Stimulated activated naive B cell treated with anti-CD40 and anti-IgM and Interleukin-4, amounts not matched to agents 10 μg/mL and 1 μg/mL and 100 μg/mL, for 72 hours (primary cell): Measurements from ENCODE around the gene GLUD2.
"Not testable (repeated sequence)": the region's sequence is repeated elsewhere in the genome, so short reads cannot be mapped to it uniquely, and the experiment has no call there.

Experiments
- ATAC-seq, 2 donors: fragments of 150-1000 bp; cut with Tn5 transposase; replicated peaks; 2 replicates each; pipeline ENCODE4 v1.10.0; 2021; ENCODE audit warnings: moderate library complexity in 1 of 2
- DNase-seq: peaks from one replicate; pipeline ENCODE4 v3.0.0; 2021
- H3K27ac Mint-ChIP-seq: one replicate; pipeline ENCODE4 v1.8.0; 2022; ENCODE audit warnings: mild to moderate bottlenecking, mixed read lengths
- H3K27me3 Mint-ChIP-seq, 2 donors: one replicate each; pipeline ENCODE4 v1.8.0; 2022; ENCODE audit warnings: mixed read lengths in 2 of 2
- H3K36me3 Mint-ChIP-seq, 2 donors: one replicate each; pipeline ENCODE4 v1.8.0; 2022; ENCODE audit warnings: mixed read lengths in 2 of 2, mild to moderate bottlenecking in 1 of 2
- H3K4me1 Mint-ChIP-seq, 2 donors: one replicate each; pipeline ENCODE4 v1.8.0; 2022; ENCODE audit warnings: mixed read lengths in 2 of 2, mild to moderate bottlenecking in 1 of 2
- H3K4me3 Mint-ChIP-seq, 2 donors: one replicate each; pipeline ENCODE4 v1.8.0; 2022; ENCODE audit warnings: mild to moderate bottlenecking in 2 of 2, mixed read lengths in 2 of 2, moderate library complexity in 1 of 2
- H3K9me3 Mint-ChIP-seq, 2 donors: one replicate each; pipeline ENCODE4 v1.8.0; 2022; ENCODE audit warnings: mixed read lengths in 2 of 2, mild to moderate bottlenecking in 1 of 2

Gene GLUD2

DNA sequence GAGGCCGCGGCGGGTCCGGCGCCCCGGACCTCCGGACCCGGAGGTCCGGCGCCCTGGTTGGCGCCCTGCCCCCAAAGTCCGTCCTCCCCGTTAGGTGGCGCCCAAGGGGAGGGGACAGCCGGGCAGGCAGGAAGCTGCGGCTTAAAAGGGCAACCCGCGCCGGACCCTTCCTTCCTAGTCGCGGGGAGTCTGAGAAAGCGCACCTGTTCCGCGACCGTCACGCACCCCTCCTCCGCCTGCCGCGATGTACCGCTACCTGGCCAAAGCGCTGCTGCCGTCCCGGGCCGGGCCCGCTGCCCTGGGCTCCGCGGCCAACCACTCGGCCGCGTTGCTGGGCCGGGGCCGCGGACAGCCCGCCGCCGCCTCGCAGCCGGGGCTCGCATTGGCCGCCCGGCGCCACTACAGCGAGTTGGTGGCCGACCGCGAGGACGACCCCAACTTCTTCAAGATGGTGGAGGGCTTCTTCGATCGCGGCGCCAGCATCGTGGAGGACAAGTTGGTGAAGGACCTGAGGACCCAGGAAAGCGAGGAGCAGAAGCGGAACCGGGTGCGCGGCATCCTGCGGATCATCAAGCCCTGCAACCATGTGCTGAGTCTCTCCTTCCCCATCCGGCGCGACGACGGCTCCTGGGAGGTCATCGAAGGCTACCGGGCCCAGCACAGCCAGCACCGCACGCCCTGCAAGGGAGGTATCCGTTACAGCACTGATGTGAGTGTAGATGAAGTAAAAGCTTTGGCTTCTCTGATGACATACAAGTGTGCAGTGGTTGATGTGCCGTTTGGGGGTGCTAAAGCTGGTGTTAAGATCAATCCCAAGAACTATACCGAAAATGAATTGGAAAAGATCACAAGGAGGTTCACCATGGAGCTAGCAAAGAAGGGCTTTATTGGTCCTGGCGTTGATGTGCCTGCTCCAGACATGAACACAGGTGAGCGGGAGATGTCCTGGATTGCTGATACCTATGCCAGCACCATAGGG, at the start of gene GLUD2:
Gene GLUD2 (plus strand): TSS at position 170 of the 979 bp plus-strand sequence. CDS start 75 bp downstream, at position 245.
- ATAC-seq: peak; percentile 48 to 67
- H3K27me3 Mint-ChIP-seq: peaks cover 18 to 20% of the 10 kb centered on the region in 2 donors
- H3K4me1 Mint-ChIP-seq, H3K4me3 Mint-ChIP-seq, H3K36me3 Mint-ChIP-seq, H3K9me3 Mint-ChIP-seq, DNase-seq, H3K27ac Mint-ChIP-seq: not testable (repeated sequence)

DNA sequence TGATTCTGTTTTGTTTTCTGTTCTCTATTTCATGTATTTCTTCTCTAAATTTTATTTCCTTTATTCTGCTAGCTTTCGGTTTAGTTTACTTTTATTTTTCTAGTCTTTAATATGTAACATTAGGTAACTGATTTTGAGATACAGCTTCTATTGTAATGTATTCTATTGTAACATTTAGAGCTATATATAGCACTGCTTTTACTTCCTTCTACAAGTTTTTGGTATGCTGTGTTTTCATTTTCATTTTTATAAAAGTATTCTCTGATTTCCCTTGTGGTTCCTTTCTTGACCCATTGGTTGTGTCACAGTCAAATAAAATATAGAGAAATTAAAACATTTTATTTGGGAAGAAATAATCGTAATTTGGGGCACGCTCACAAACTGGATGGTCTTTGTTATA, 48.0 kb upstream of the GLUD2 start:
- Mint-ChIP-seq H3K9me3 (peaks cover 0 to 3% of the 10 kb centered on the region in 2 donors), H3K4me3 (peak overlapping the region in 1 of 2 donors; percentile 15), H3K27me3 (no peaks in the 10 kb centered on the region), H3K36me3 (no peaks in the 10 kb centered on the region), H3K4me1 (peaks cover 0 to 18% of the 10 kb centered on the region in 2 donors), H3K27ac (no peak overlapping the region)
- DNase-seq (no peak), ATAC-seq (no peak)

DNA sequence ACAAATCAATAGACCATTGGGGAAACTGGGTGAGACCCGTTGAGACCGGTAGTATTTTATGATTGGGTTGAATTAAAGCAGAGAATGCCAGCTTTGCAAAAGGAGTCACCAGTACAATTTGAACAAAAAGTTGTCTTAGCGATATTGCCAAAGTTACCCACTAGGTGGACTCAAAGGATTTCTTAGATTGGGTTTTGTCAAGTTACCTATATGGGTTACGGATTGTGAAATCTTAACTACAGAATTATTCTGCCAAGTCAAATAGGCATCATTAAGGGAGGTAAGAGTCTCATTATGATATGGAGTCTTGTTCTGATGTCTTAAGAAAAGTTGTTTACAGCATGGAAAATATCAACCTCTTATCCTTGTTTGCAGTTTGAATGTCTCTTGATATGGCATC, 46.8 kb upstream of the GLUD2 start:
- no peak for ATAC-seq
- no peaks in the 10 kb centered on the region for H3K27me3 Mint-ChIP-seq
- H3K36me3 Mint-ChIP-seq: no peaks in the 10 kb centered on the region

DNA sequence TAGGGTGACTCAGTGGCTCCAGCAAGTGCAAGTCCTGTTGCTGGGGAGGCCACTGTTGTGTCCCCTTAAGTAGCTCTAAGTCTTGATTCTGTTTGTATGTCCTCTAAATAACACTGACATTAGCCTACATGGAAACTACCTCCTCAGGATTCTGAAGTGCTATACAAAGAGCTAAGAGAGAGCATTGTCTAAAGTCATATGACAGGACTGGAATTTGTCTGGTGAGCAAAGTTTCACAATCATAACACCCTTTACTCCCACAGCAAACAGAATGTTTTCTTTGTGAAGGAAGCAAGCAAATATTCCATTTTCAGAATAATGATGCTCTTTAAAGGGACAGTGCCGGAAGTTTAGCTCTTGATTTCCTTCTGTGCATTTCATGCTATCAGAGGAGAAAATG, 38.5 kb upstream of the GLUD2 start:
- H3K4me1 Mint-ChIP-seq: no peaks in the 10 kb centered on the region
- ATAC-seq (no peak), DNase-seq (no peak)
- no peak overlapping the region for H3K27ac Mint-ChIP-seq
- H3K27me3 Mint-ChIP-seq: peaks cover 5 to 9% of the 10 kb centered on the region in 2 donors
- H3K9me3 Mint-ChIP-seq: peaks cover 0 to 4% of the 10 kb centered on the region in 2 donors
- H3K4me3 Mint-ChIP-seq: no peak overlapping the region
- H3K36me3 Mint-ChIP-seq: no peaks in the 10 kb centered on the region

More for the DNA sequence above, 46.8 kb upstream of the GLUD2 start:
- no peak for DNase-seq
- no peaks in the 10 kb centered on the region for H3K9me3 Mint-ChIP-seq
- H3K27ac Mint-ChIP-seq: no peak overlapping the region
- peaks cover 0 to 18% of the 10 kb centered on the region in 2 donors for H3K4me1 Mint-ChIP-seq
- H3K4me3 Mint-ChIP-seq: no peak overlapping the region

DNA sequence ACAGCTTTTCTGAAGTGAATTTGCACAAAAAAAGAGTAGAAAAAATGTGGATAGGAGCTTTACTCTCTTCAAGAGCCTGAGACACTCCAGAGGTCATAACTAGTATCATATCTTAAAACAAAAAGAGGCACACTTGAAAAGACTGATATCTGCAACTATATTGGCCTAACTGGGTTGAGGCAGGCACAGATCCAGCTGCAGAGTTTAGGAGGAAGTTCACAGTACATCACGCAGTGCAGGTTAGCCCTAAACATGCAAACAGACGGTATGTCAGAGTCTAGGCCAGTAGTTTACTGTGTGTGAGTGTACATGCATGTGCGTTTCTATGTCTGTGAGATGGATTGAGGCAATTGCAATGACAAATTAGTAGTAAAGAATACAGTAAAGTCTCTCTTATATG, 37.6 kb upstream of the GLUD2 start:
- Mint-ChIP-seq H3K27ac (no peak overlapping the region), H3K9me3 (peaks cover 3 to 4% of the 10 kb centered on the region in 2 donors), H3K27me3 (peaks cover 9 to 12% of the 10 kb centered on the region in 2 donors), H3K4me1 (no peaks in the 10 kb centered on the region), H3K4me3 (no peak overlapping the region), H3K36me3 (no peaks in the 10 kb centered on the region)
- ATAC-seq (no peak), DNase-seq (no peak)

DNA sequence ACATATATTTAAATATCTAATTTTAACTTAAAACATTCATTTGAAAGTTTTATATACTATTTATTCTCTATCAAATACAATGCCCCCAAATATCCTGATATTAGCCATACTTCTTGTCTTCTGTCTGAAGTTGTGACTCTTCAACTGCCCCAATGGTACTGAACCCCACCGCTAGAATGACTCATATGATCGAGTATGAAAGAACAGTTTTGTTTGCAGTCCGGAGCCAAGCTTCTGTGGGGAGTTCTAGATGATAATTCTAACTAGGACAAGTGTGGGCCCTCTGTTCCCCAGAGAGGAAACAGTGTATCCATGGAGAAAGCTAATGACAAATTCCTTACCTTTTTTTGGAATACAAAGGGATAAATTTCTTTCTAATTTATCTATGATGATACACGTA, 37.2 kb upstream of the GLUD2 start:
- Mint-ChIP-seq H3K27ac (no peak overlapping the region), H3K27me3 (peaks cover 9 to 13% of the 10 kb centered on the region in 2 donors), H3K9me3 (peaks cover 4 to 5% of the 10 kb centered on the region in 2 donors), H3K4me1 (no peaks in the 10 kb centered on the region), H3K4me3 (no peak overlapping the region), H3K36me3 (no peaks in the 10 kb centered on the region)
- DNase-seq (no peak), ATAC-seq (no peak)

DNA sequence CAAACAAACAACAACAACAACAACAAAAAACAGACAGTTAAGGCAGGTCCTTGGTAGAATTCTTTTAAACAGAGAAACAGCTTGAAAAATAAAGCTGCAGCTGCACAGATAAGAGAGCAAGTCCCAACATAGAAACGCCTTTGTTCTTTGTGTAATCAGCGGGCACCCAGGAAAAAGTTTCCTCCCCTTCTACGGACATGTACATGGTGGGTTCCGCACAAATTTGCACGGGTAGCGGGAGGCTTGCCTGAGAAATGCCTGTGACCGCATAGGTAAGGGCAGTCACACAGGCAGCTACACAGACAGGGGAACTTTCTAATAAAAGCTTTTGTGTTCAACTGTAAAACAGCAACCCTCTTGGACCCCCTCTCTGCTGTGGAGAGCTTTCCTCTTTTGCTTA, 36.2 kb upstream of the GLUD2 start:
- DNase-seq (no peak), ATAC-seq (no peak)
- no peak overlapping the region for H3K27ac Mint-ChIP-seq
- H3K9me3 Mint-ChIP-seq: peaks cover under 1 to 5% of the 10 kb centered on the region in 2 donors
- H3K4me1 Mint-ChIP-seq: no peaks in the 10 kb centered on the region
- H3K4me3 Mint-ChIP-seq: no peak overlapping the region
- no peaks in the 10 kb centered on the region for H3K36me3 Mint-ChIP-seq
- peaks cover 9 to 13% of the 10 kb centered on the region in 2 donors for H3K27me3 Mint-ChIP-seq

DNA sequence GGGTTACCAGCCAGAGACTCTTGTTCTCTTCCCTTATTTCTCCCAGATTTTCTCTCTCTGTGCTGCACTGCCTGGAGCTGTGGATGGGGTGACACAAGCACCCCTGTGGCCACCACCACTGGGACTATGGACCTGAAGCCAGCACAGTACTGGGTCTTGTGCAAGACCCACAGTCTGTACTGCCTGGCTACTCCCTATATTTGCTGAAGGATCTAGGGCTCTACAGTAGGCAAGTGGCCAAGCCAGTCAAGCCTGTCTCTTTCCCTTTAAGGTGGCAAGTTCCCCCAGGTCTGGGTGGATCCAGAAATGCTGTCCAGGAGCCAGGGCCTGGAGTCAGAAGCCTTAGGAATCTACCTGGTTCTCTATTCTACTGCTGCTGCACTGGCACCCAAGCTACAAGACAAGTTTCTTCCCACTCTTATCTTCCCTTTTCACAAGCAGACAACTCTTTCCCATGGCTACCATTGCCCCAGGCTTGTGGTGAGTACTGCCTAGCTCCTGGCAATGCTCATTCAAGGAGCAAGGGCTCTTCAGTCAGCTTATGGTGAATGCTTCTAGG, 33.4 kb upstream of the GLUD2 start:
- H3K36me3 Mint-ChIP-seq: no peaks in the 10 kb centered on the region
- H3K4me1 Mint-ChIP-seq: no peaks in the 10 kb centered on the region
- H3K27me3 Mint-ChIP-seq: peaks cover 5 to 7% of the 10 kb centered on the region in 2 donors
- ATAC-seq: no peak
- peaks cover 0 to 5% of the 10 kb centered on the region in 2 donors for H3K9me3 Mint-ChIP-seq
- H3K4me3 Mint-ChIP-seq: no peak overlapping the region
- DNase-seq: no peak
- no peak overlapping the region for H3K27ac Mint-ChIP-seq

DNA sequence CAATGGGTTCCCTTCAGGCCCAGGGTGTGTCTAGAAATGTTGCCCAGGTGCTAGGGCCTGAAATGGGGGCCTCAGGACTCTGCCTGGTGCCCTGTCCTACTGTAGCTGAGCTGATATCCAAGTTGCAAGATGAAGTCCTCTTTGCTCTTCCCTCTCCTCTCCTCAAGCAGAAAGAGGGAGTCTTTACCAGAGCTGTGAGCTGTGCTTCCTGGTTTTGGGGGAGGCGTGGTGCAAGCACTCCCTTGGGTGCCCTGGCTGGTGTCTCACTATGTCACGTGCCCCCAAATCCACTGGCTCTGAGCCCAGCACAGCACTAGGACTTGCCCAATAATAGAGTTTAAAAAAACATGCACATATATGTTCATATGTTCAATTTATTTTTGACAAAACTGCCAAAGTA, 32.6 kb upstream of the GLUD2 start:
- Mint-ChIP-seq H3K36me3 (no peaks in the 10 kb centered on the region), H3K4me3 (no peak overlapping the region), H3K9me3 (peaks cover 0 to 5% of the 10 kb centered on the region in 2 donors), H3K27ac (no peak overlapping the region), H3K27me3 (peaks cover 5 to 7% of the 10 kb centered on the region in 2 donors), H3K4me1 (no peaks in the 10 kb centered on the region)
- DNase-seq (no peak), ATAC-seq (no peak)

DNA sequence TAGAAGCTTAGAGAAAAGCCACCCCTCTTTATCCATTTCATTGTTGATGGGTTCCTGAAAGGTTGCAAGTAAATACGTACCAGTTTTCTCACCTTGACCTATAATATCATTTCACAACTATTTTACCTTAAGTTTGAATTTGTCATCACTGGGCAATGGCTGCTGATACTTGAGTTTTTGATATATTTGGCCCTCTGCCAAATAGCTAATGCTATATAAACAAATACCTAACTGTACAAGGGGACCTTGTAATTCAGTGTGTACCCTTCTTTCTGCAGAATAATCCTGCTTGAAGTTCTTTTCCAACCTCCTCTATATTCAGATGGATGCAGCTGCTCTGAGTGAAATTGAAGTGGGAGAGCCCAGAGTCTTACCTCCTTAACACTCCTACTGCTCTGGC, 19.0 kb upstream of the GLUD2 start:
- Mint-ChIP-seq H3K4me3 (no peak overlapping the region), H3K27me3 (peaks cover 0 to 4% of the 10 kb centered on the region in 2 donors), H3K27ac (no peak overlapping the region), H3K9me3 (no peaks in the 10 kb centered on the region), H3K4me1 (no peaks in the 10 kb centered on the region), H3K36me3 (no peaks in the 10 kb centered on the region)
- DNase-seq (no peak), ATAC-seq (no peak)

DNA sequence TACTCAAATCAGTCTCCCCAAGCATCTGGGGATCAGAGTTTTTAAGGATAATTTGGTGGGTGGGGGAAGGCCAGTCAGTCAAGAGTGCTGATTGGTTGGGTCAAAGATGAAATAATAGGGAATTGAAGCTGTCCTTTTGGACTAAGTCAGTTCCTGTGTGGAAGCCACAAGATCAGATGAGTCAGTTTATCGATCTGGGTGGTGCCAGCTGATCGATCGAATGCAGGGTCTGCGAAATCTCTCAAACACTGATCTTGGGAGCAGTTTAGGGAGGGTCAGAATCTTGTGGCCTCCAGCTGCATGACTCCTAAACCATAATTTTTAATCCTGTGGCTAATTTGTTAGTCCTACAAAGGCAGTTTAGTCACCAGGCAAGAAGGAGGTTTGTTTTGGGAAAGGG, 17.3 kb upstream of the GLUD2 start:
- no peaks in the 10 kb centered on the region for H3K4me1 Mint-ChIP-seq
- no peaks in the 10 kb centered on the region for H3K9me3 Mint-ChIP-seq
- DNase-seq: no peak
- no peak overlapping the region for H3K4me3 Mint-ChIP-seq
- H3K27me3 Mint-ChIP-seq: peaks cover 0 to 4% of the 10 kb centered on the region in 2 donors
- ATAC-seq: no peak
- H3K36me3 Mint-ChIP-seq: no peaks in the 10 kb centered on the region
- H3K27ac Mint-ChIP-seq: no peak overlapping the region

DNA sequence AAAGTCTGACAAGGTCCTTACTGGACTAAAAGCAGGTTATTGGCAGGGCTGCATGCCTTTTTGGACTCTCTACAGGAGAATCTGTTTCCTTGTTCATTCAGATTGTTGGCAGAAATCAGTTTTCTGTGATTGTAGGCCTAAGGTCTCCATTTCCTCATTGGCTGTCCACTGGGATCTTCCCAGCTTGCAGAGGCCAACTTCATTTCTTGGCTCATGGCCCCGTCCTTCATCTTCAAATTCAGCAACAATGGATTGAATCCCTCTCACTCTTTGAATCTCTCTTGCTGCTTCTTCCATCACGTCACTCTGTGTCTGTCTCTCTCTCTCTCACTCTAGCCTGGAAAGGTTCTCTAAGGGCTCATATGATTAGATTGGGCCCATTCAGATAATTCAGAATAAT, 14.9 kb upstream of the GLUD2 start:
- no peaks in the 10 kb centered on the region for H3K9me3 Mint-ChIP-seq

DNA sequence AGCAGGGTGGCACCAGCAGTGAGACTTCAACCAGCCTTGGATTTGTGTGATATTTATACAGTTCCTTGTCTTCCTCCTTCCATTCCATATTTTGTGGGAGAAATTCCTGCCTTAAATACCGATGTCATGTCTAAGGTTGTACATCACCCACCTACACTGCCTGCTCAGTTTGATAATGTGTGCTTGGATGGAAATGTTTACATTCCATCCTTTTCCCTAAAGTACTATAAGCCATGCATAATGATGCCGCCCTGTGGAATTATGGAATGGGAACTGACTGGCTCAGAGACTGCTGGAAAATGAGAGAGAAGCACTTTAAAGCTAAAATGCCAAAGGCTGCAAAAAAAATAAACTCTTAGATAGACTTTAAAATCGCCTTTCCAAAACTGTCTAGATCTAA, 11.3 kb upstream of the GLUD2 start:
- no peak for ATAC-seq
- no peaks in the 10 kb centered on the region for H3K36me3 Mint-ChIP-seq

More for the DNA sequence above, 14.9 kb upstream of the GLUD2 start:
- Mint-ChIP-seq H3K4me1 (no peaks in the 10 kb centered on the region), H3K36me3 (no peaks in the 10 kb centered on the region), H3K4me3 (no peak overlapping the region), H3K27ac (no peak overlapping the region), H3K27me3 (peaks cover 0 to 4% of the 10 kb centered on the region in 2 donors)
- ATAC-seq: no peak
- DNase-seq: no peak

DNA sequence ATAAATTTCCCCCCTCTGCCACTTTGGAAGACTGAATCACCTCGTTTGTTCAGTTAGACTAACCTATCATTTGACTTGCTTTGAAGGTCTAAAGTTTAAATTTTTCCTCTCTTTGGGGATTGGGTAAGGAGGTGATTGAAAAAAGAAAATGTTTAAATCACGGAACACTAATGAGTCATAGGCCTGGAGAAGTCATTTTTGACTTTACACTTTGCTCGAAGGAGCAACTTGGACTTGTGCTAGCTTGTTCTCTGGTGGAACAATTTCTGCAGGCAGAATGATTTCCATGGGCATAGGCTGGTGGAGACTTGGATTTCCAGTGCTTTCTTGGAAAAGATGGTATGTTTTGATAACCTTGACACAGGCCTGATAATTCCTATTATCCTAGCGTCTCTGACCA, 10.5 kb upstream of the GLUD2 start:
- Mint-ChIP-seq H3K4me1 (no peaks in the 10 kb centered on the region), H3K9me3 (no peaks in the 10 kb centered on the region), H3K27ac (no peak overlapping the region), H3K4me3 (no peak overlapping the region), H3K27me3 (peaks cover 0 to 4% of the 10 kb centered on the region in 2 donors), H3K36me3 (no peaks in the 10 kb centered on the region)
- DNase-seq (no peak), ATAC-seq (no peak)

More for the DNA sequence above, 11.3 kb upstream of the GLUD2 start:
- Mint-ChIP-seq H3K4me3 (no peak overlapping the region), H3K27ac (no peak overlapping the region), H3K9me3 (no peaks in the 10 kb centered on the region), H3K27me3 (peaks cover 0 to 4% of the 10 kb centered on the region in 2 donors), H3K4me1 (no peaks in the 10 kb centered on the region)
- DNase-seq: no peak

DNA sequence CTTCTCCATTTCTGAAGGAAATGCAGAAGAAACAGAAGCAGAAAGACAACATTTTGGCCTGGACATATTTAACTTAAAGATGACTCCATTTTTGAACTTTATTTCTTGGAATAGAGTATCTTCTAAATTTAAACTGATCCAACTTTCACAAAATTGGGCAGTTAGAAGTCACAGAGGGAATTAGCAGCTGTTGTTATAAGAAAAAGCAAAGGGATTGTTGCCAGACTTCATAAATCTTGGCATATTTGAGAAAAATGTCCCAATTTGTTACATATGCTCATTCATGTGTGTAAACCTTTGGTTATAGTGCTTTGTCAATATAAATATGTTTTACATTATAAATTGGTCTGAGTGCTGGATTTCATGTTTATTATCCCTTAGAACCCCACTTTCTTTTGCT, 3.4 kb downstream of the GLUD2 start:
- no peak overlapping the region for H3K27ac Mint-ChIP-seq
- H3K4me3 Mint-ChIP-seq: no peak overlapping the region
- no peak for DNase-seq
- no peak for ATAC-seq
- no peaks in the 10 kb centered on the region for H3K9me3 Mint-ChIP-seq
- H3K36me3 Mint-ChIP-seq: no peaks in the 10 kb centered on the region
- no peaks in the 10 kb centered on the region for H3K4me1 Mint-ChIP-seq
- H3K27me3 Mint-ChIP-seq: peaks cover 16 to 18% of the 10 kb centered on the region in 2 donors
